ENCODE results near the gene P2RY1.
A peak's percentile ranks its signal among the peaks of the same experiment; 100 is the strongest.

P2RY1 gene

GRCh38 chr3:152818027-152818426, 16.9 kb upstream of the P2RY1 start:
- H3K36me3 ChIP-seq, result no peaks in the 10 kb centered on the region
- no peak for TF ChIP-seq Cebpa-rat (IDR thresholded peaks at IDR 0.05)
- H3K27ac ChIP-seq, result no peak overlapping the region
- no peak overlapping the region for H3K4me2 ChIP-seq
- H3K4me3 ChIP-seq, result no peak overlapping the region
- no peaks in the 10 kb centered on the region for H3K27me3 ChIP-seq
- H3K9ac ChIP-seq, result no peak overlapping the region
- H4K20me1 ChIP-seq, result no peaks in the 10 kb centered on the region
- no peaks in the 10 kb centered on the region for H3K9me3 ChIP-seq (replicated peaks in 1 of 11)
- H3K4me1 ChIP-seq, result no peaks in the 10 kb centered on the region

GRCh38 chr3:152823173-152823572, 11.8 kb upstream of the P2RY1 start:
- H3K4me1 ChIP-seq, result peaks cover 0 to 6% (median 0%) of the 10 kb centered on the region in 10 experiments; a peak in 2 of 20 replicates
- no peaks in the 10 kb centered on the region for H3K9me3 ChIP-seq (replicated peaks in 1 of 11)
- H3K36me3 ChIP-seq, result no peaks in the 10 kb centered on the region
- no peak overlapping the region for H3K4me3 ChIP-seq
- TF ChIP-seq Cebpa-rat (IDR thresholded peaks at IDR 0.05), result no peak
- H3K9ac ChIP-seq, result no peak overlapping the region
- no peaks in the 10 kb centered on the region for H4K20me1 ChIP-seq
- no peak overlapping the region for H3K27ac ChIP-seq
- H3K27me3 ChIP-seq, result no peaks in the 10 kb centered on the region
- H3K4me2 ChIP-seq, result no peak overlapping the region

DNA sequence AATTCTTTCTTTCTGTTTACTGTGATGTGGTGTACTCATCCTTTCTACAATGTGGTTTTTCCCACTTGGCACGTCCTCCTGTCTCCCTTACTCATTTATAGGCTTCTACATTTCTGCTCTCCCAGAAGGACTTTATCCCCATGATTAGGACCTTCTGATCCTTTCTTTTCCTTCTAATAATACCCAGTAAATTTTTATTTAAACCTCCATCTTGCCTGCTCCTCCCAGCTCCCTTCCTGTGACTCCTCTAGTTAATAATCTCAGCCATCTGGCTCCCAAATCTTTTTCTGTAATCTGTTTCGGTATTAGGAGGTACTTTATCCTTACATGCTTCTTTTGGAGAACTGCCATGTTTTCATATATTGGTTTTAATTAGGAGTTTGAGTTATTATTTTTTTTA, 11.2 kb upstream of the P2RY1 start:
- Histone ChIP-seq H3K4me3 (no peak overlapping the region), H3K27ac (no peak overlapping the region), H3K4me2 (no peak overlapping the region), H3K36me3 (no peaks in the 10 kb centered on the region), H3K9ac (no peak overlapping the region), H3K4me1 (peaks cover 0 to 6% (median 0%) of the 10 kb centered on the region in 10 experiments; a peak in 2 of 20 replicates), H4K20me1 (no peaks in the 10 kb centered on the region), H3K9me3 (replicated peaks in 1 of 11) (no peaks in the 10 kb centered on the region), H3K27me3 (no peaks in the 10 kb centered on the region)
- TF ChIP-seq Cebpa-rat (IDR thresholded peaks at IDR 0.05), result no peak

DNA sequence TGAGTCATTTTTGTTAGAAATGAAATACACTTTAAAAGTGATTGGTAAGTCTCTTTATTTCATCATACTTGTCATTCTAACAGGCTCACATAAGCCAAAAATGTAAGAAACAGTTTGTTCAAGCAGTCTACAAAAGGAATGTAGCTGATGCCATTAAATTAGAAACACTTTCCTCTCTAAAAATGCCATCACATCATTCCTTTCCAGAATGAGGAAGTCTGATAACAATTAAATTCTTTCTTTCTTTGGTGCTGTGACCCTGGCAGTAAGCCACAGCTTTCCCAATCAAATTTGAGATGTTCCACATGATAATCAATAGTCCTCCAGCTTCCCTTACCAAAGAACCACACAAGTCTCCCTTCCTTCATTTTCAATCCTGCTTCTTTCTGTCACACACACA, 9.4 kb upstream of the P2RY1 start:
- no peaks in the 10 kb centered on the region for H3K9me3 ChIP-seq (replicated peaks in 1 of 11)
- H3K4me2 ChIP-seq, result 0 out of 22 replicates have a peak overlapping the region, but pooled peaks of 1 of the 11 experiments have one; percentile 2
- no peak overlapping the region for H3K4me3 ChIP-seq
- peaks cover 0 to 9% (median 0%) of the 10 kb centered on the region in 10 experiments; a peak in 2 of 20 replicates for H3K4me1 ChIP-seq
- no peak overlapping the region for H3K27ac ChIP-seq
- H3K36me3 ChIP-seq, result no peaks in the 10 kb centered on the region
- TF ChIP-seq Cebpa-rat (IDR thresholded peaks at IDR 0.05), result no peak
- no peaks in the 10 kb centered on the region for H3K27me3 ChIP-seq
- H4K20me1 ChIP-seq, result no peaks in the 10 kb centered on the region
- H3K9ac ChIP-seq, result no peak overlapping the region

- TF ChIP-seq Cebpa-rat (IDR thresholded peaks at IDR 0.05), result no peak
- no peaks in the 10 kb centered on the region for H3K27me3 ChIP-seq
Observed at GRCh38 chr3:152826476-152826875, 8.5 kb upstream of the P2RY1 start.

DNA sequence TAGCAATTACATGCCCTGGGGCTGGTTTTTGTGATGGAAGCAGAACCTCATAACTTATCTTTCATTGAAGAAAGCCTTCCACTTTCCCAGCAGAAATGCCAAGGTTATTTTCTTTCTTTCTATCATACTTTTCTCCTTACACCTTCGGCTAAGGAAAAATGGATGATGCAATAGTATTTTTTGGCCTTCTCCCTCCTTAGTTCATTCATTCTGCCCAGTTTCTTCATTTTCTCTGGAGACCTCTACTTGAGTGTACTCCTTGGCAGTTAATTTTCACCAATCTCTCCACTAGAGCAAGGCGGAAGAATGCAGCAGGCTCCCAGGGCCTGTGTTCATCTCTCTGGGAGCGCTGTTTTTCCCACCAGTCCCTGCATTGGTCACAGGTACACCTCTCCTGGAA, 7.6 kb upstream of the P2RY1 start:
- H3K27me3 ChIP-seq, result no peaks in the 10 kb centered on the region
- peaks cover 0 to 9% (median 0%) of the 10 kb centered on the region in 10 experiments; a peak in 2 of 20 replicates for H3K4me1 ChIP-seq
- H3K4me2 ChIP-seq, result no peak overlapping the region
- no peak overlapping the region for H3K9ac ChIP-seq
- no peaks in the 10 kb centered on the region for H3K36me3 ChIP-seq
- no peaks in the 10 kb centered on the region for H3K9me3 ChIP-seq (replicated peaks in 1 of 11)
- H3K4me3 ChIP-seq, result no peak overlapping the region
- no peaks in the 10 kb centered on the region for H4K20me1 ChIP-seq
- no peak overlapping the region for H3K27ac ChIP-seq
- peak in 2 of 11 experiments; percentile 11 to 26; a peak in 2 of 22 replicates for TF ChIP-seq Cebpa-rat (IDR thresholded peaks at IDR 0.05)

More at GRCh38 chr3:152826476-152826875, 8.5 kb upstream of the P2RY1 start:
- no peaks in the 10 kb centered on the region for H3K9me3 ChIP-seq (replicated peaks in 1 of 11)
- H4K20me1 ChIP-seq, result no peaks in the 10 kb centered on the region
- H3K9ac ChIP-seq, result no peak overlapping the region
- H3K36me3 ChIP-seq, result no peaks in the 10 kb centered on the region
- H3K4me2 ChIP-seq, result no peak overlapping the region
- no peak overlapping the region for H3K27ac ChIP-seq
- peaks cover 0 to 9% (median 0%) of the 10 kb centered on the region in 10 experiments; a peak in 2 of 20 replicates for H3K4me1 ChIP-seq
- H3K4me3 ChIP-seq, result no peak overlapping the region

DNA sequence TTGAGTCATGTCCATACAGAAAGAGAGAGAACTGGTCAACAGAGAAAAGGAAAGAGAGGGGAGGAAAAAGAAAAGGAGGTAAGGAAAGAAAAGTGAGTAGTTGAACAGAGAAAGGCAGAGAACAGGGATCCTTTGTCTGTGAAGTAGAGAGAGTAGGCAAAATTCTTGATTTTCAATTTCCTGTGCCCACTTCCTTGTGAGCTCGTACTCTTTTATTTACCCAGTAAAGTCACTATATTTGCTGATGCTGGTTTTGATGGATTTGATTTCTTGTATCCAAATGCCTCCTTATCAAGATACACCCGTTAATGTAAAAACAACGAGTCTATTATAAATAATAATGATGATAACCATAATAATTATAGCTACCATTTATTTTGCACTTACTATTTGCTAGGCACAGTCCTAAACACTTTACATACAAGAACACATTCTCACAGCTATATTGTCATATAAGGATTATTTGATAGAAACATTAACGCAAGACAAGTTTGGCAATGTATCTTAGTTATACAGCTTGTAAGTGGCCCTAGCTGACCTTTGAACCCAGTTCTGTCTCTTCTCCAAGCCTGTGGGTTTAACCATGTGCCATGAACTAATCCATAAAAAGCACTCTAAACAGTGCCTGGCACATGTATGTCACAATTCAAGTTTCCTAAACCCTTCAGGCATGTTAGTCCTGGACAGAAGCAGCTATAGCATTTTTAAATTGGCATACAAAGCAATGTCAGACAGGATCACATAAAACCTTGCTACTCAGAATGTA, 6.7 kb upstream of the P2RY1 start:
- Histone ChIP-seq H3K27ac (no peak overlapping the region), H3K4me1 (peaks cover 0 to 9% (median 0%) of the 10 kb centered on the region in 10 experiments; a peak in 2 of 20 replicates), H3K9me3 (replicated peaks in 1 of 11) (no peaks in the 10 kb centered on the region), H3K36me3 (no peaks in the 10 kb centered on the region), H4K20me1 (no peaks in the 10 kb centered on the region), H3K9ac (no peak overlapping the region), H3K4me3 (no peak overlapping the region), H3K27me3 (no peaks in the 10 kb centered on the region), H3K4me2 (no peak overlapping the region)
- TF ChIP-seq Cebpa-rat (IDR thresholded peaks at IDR 0.05), result no peak

DNA sequence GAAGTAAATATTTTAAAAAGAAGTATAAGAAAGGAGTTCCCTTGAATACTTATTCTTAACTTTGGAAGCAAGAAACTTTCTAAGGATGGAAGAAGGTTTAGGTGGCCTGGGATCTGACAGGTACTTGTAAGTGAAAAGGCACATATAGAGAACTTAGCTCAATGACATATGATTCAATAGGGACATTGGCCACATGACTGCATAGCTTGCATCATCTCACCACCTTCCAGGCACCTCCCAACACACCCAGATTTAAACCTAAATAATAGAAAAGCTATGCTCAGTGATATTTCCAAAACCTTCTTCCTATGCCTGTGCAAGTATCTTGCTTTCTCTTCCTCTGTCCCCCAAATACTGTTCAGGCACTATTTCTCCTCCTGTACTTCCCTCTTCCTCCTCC, 4.7 kb upstream of the P2RY1 start:
- Histone ChIP-seq H3K9me3 (replicated peaks in 1 of 11) (no peaks in the 10 kb centered on the region), H3K4me3 (no peak overlapping the region), H3K27me3 (no peaks in the 10 kb centered on the region), H3K9ac (no peak overlapping the region), H3K4me1 (peaks cover 5 to 11% (median 6%) of the 10 kb centered on the region in 10 experiments; a peak in 11 of 20 replicates), H3K36me3 (no peaks in the 10 kb centered on the region), H3K27ac (no peak overlapping the region), H3K4me2 (no peak overlapping the region), H4K20me1 (no peaks in the 10 kb centered on the region)
- no peak for TF ChIP-seq Cebpa-rat (IDR thresholded peaks at IDR 0.05)

DNA sequence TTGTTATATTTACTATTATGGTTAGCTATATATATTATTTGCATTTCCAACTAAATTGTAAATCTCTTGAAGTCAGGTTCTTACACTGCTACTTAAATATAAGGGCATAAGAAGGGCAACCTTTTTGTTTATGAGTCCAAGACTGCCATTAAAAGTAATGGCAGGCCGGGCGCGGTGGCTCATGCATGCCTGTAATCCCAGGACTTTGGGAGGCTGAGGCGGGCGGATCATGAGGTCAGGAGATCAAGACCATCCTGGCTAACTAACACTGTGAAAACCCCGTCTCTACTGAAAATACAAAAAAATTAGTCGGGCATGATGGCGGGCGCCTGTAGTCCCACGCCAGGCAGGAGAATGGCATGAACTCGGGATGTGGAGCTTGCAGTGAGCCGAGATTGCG, 2.9 kb upstream of the P2RY1 start:
- H3K9me3 ChIP-seq (replicated peaks in 1 of 11), result no peaks in the 10 kb centered on the region
- H3K27ac ChIP-seq, result no peak overlapping the region
- H4K20me1 ChIP-seq, result peaks cover 0 to 6% (median 0%) of the 10 kb centered on the region in 11 experiments; a peak in 1 of 22 replicates
- peaks cover 0 to 8% (median 0%) of the 10 kb centered on the region in 11 experiments; a peak in 3 of 22 replicates for H3K27me3 ChIP-seq
- H3K36me3 ChIP-seq, result no peaks in the 10 kb centered on the region
- no peak overlapping the region for H3K9ac ChIP-seq
- peaks cover 14 to 24% (median 21%) of the 10 kb centered on the region in 10 experiments for H3K4me1 ChIP-seq
- no peak for TF ChIP-seq Cebpa-rat (IDR thresholded peaks at IDR 0.05)
- no peak overlapping the region for H3K4me3 ChIP-seq
- H3K4me2 ChIP-seq, result no peak overlapping the region

GRCh38 chr3:152833089-152833488, 1.8 kb upstream of the P2RY1 start:
- H3K9me3 ChIP-seq (replicated peaks in 1 of 11), result no peaks in the 10 kb centered on the region
- H3K4me1 ChIP-seq, result peaks cover 14 to 30% (median 25%) of the 10 kb centered on the region in 10 experiments
- H3K9ac ChIP-seq, result no peak overlapping the region
- H3K27me3 ChIP-seq, result peaks cover 0 to 8% (median 0%) of the 10 kb centered on the region in 11 experiments; a peak in 3 of 22 replicates
- H4K20me1 ChIP-seq, result peaks cover 0 to 6% (median 0%) of the 10 kb centered on the region in 11 experiments; a peak in 1 of 22 replicates
- no peaks in the 10 kb centered on the region for H3K36me3 ChIP-seq
- no peak overlapping the region for H3K4me2 ChIP-seq
- TF ChIP-seq Cebpa-rat (IDR thresholded peaks at IDR 0.05), result no peak
- H3K27ac ChIP-seq, result no peak overlapping the region
- H3K4me3 ChIP-seq, result no peak overlapping the region
